ENCODE results near the gene UCP3.
"Not testable (repeated sequence)": the region's sequence is repeated elsewhere in the genome, so short reads cannot be mapped to it uniquely, and the experiment has no call there.

UCP3 gene

DNA sequence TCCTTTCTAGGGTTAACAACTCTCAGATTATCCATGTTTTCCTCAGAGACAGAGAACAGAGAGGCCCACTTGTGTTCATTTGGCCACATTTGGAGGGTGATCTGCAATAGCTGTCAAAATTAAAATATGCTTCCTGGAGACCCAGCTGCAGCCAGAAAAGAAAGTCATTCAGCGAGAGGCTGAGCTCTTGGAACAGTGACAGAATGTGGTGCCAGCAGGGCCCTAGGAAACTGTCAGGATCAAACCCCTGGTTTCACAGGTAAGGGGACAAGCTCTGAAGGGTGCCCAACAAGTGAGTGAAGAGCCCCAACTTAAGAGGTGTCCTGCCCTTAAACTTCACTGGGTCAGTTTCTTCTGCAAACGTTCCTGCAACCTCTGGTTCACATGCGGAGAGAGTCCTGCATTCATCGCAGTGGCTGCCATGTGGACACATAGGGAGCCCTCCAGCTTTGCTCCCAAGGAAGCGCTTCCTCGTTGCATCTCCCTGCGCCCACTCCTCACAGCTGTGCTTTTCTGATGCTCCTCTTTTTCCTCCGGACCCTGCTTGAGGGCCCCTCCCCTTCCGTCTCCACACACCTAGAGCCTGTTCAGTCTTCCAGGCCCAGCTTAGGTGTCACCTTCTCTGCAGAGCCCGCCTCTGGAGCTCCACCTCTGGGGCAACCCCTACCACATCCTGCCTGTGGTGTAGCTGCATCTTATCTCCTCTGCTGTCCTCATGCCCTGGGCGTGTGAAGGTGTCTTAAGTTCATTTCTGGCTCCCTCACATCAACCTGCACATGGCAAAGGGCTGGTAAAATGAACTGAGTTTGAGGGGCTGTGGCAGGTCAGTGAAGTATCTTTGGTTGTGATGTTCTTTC lies 3.9 kb downstream of the UCP3 start:
- DNase-seq: no peak
- in situ Hi-C loops (cut with HindIII; ENCODE audit: low pct_ligation_motif_present, low pct_unique_long_range_greater_than_20kb, low sequenced_read_pairs): no loop called here

DNA sequence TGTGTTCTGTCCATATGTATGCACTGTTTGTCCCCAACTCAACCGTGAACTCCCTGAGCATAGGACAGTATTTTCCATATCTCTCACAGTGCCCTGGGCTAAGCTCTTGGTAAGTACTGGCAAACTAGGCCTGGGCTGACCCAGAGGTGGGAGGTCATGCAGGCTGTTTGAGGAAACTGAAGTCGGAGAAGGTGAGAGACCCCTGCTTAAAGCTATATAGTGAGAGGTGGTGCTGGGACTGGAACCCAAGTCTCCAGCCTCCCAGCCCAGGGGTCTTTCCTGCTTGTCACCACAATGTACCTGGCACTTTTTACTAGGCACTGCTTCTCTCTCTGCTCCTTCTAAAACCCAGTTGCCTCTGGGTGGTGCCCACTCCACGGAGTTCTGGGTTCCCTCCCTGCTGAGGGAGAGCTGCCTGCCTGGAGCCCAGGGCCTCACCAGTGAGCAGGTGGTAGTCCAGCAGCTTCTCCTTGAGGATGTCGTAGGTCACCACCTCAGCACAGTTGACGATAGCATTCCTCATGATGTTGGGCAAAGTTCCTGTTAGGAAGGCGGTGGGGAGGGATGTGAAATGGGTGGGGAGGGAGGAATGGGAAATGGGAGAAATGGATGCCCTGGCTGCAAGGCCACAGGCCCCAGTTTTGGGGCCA lies 4.7 kb downstream of the UCP3 start:
- no peak for DNase-seq
- in situ Hi-C loops (cut with HindIII; ENCODE audit: low pct_ligation_motif_present, low pct_unique_long_range_greater_than_20kb, low sequenced_read_pairs): no loop called here

DNA sequence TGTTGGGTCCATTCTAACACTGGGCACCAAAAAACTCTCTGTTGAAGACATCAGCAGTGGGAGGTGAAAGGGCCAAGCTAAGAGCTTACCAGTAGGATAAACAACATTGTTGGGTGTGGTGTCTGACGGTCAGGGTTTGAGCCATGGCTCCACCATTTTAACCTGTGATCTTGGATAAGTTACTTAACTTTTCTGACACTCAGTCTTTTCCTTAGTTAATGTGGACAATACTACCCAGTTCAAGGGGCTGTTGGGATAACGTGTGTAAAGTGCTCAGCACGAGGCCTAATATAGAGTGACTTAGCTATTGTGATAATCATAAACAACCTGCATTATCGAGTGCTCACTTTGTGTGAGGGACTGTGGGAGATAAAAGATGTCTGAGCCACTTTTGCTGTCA lies 6.1 kb downstream of the UCP3 start:
- no peak for DNase-seq
- in situ Hi-C loops (cut with HindIII; ENCODE audit: low pct_ligation_motif_present, low pct_unique_long_range_greater_than_20kb, low sequenced_read_pairs): no loop called here

DNA sequence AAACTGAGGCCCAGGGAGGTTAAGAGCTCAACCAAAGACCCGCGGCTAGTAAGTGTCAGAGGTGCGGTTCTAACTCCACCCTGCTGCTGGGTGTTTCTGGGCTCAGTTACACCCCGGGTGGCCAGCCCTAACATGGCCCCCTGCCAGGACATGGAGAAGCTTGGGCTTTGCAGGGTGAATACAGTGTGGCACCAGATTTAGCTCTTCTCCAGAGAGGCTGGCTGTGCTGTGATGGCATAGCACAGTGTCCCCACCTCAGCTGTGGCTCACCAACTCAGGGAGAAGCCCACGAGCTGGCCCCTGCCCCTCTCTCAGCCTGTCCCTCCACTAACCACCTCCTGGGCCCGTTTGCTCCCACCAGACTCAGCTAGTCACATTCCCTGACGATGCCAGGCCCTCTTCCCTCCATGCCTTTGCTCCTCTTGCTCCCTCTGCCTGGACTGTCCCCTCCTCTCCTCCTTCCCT lies 7.0 kb downstream of the UCP3 start:
- DNase-seq: no peak
- in situ Hi-C loops (cut with HindIII; ENCODE audit: low pct_ligation_motif_present, low pct_unique_long_range_greater_than_20kb, low sequenced_read_pairs): no loop called here

DNA sequence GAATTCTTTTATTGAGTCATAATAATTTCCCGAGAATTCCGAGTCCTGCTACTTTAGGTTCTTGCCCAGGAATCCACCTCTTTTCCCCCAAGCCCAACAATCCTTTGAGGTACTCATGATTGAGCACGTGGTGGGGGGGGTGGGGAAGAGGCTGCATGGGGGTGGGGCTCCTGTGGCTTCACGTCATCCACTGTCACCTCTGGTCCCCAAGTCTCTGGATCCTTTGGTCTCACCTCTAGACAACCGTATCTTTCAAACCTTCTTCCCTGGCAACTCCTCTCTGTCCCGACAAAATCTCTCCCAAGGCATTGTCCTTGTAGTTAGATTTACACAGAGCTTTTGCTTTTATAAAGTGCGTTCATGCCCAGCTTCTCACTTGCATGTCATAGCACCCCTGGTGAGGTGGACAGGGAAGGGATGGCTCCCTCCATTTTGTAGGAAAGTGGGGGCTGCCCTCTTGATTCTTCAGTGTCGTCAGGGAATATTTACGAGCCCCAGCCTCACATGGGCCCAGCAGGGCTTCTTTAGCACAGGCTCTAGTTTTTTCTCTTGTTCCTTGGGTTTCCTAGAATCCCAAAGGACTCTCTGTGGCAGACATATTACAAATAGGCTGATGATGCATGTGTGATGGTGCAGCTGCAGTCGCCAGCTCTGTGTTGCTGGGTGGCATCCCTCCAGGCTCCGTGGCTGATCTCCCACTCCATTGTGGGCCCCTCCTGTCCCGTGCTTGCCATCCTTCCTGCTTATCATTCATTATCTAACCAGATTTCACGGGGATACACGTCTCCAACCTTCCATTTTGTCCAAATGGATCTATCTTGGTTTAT lies 8.4 kb downstream of the UCP3 start:
- no peak for DNase-seq
- in situ Hi-C loops (cut with HindIII; ENCODE audit: low pct_ligation_motif_present, low pct_unique_long_range_greater_than_20kb, low sequenced_read_pairs): no loop called here

DNA sequence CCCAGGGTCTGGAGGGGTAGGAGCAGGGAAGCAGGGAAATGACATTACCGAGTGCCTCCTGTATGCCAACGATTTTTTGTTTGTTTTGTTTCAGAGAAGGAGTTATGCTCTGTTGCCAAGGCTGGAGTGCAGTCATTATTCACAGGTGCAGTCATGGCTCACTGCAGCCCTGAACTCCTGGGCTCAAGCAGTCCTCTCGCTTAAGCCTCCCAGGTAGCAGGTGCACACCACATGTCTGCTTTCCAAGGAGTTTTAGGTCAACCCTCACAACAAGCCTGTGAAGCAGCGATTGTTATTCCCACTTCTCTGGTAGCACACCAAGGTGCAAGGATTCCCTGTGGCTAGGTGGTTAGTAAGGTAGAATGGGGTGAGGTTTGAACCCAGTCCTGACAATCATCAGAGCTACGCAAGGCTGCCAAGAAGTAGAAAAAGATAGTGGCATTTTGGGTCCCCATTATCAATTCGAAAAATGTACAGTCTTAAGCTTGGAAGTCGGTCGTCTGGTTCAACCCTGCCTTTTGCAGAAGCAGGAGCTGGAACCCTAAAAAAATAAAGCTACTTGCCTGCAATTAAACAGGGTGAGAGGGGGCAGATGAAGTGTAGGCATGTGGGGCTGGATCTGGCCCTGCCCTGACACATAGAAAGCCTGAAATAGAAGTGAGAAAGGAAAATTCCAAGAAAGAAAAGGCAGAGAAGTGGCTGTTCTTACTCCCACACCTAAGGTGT lies 9.1 kb downstream of the UCP3 start:
- in situ Hi-C loops (cut with HindIII; ENCODE audit: low pct_ligation_motif_present, low pct_unique_long_range_greater_than_20kb, low sequenced_read_pairs): no loop called here
- DNase-seq: peak; percentile 37

DNA sequence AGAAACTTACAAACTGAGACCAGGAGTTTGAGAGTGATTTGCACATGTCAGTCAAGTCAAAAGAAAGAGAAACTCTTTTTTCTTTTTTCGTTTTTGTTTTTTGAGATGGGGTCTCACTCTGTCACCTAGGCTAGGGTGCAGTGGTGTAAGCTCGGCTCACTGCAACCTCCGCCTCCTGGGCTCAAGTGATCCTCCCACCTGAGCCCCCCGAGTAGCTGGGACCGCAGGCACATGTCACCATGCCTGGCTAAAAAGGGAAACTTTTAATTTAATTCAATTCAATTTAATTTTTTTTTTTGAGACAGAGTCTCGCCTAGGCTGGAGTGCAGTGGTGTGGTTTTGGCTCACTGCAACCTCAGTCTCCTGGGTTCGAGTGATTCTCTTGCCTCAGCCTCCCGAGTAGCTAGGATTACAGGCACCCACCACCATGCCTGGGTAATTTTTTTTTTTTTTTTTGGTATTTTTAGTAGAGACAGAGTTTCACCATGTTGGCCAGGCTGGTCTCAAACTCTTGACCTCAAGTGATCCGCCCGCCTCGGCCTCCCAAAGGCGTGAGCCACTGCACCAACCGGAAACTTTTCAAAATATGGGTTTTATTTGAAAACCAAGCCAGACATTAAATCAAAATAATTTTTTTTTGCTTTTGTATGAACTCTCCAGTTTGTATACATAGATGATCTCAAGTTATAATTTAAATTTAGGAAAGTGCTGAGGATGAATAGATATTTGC lies 9.9 kb downstream of the UCP3 start:
- DNase-seq: no peak
- in situ Hi-C loops (cut with HindIII; ENCODE audit: low pct_ligation_motif_present, low pct_unique_long_range_greater_than_20kb, low sequenced_read_pairs): no loop called here

DNA sequence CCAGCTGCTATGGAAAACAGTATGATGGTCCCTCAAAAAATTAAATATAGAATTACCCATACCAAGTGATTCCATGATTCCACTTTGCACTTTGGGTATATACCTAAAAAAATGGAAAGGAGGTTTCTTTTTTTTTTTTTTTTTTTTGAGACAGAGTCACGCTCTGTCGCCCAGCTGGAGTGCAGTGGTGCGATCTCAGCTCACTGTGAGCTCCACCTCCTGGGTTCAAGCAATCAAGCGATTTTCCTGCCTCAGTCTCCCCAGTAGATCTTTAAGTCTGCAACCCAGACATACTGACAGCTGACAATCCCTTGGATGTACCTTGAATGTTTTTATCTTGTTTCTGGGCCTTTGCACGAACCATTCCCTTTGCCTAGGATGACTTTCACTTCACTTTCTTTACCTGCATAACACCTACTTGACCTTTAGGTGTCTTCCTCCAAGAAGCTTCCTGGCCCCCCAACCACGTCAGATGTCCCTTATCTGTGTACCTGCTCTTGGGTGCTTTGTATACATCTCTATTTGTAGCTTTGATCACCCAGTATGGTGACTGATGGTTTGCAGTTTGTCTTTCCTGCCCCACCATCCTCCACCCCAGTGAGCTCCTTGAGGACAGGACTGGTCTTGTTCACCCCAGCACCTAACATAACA lies 11.6 kb downstream of the UCP3 start:
- no peak for DNase-seq
- in situ Hi-C loops (cut with HindIII; ENCODE audit: low pct_ligation_motif_present, low pct_unique_long_range_greater_than_20kb, low sequenced_read_pairs): no loop called here

DNA sequence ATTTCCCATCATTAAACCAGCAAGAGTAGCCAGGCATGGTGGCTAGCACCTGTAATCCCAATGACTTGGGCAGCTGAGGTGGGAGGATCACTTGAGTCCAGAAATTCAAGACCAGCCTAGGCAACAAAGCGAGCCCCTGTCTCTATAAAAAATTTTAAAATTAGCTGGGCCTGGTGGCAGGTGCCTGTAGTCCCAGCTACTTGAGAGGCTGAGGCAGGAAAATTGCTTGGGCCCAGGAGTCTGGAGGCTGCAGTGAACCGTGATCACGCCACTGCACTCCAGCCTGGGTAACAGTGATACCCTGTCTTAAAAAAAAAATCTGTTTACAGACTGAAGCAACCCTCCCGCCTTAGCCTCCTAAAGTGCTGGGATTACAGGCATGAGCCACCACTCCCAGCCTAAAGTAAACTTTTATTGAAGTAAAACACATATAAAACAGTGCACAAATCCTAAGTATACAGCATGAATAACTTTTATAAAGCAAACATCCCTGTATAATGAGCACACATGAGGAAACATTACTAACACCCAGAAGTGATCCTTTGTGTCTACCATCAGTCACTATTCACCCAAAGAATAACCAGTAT lies 12.6 kb downstream of the UCP3 start:
- in situ Hi-C loops (cut with HindIII; ENCODE audit: low pct_ligation_motif_present, low pct_unique_long_range_greater_than_20kb, low sequenced_read_pairs): no loop called here
- DNase-seq: no peak

DNA sequence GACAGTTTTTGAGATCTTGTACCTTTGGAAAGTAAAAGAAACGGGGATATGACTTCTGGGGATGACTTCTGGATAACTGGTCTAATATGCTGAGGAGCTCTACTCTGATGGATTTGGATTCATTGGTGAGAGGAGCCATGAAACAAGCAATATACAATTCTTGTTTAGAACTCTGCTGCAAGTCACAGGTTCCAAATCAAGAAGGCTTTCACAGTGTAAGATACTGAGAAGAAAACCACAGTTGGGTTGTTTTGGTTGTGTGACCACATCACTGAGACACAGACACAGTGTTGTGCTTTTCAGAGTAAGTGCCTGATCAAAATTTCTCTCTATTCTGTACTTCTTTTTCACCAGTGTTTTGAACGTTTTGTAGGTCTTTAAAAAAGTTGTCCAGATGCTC lies 13.2 kb downstream of the UCP3 start:
- in situ Hi-C loops (cut with HindIII; ENCODE audit: low pct_ligation_motif_present, low pct_unique_long_range_greater_than_20kb, low sequenced_read_pairs): no loop called here
- no peak for DNase-seq

DNA sequence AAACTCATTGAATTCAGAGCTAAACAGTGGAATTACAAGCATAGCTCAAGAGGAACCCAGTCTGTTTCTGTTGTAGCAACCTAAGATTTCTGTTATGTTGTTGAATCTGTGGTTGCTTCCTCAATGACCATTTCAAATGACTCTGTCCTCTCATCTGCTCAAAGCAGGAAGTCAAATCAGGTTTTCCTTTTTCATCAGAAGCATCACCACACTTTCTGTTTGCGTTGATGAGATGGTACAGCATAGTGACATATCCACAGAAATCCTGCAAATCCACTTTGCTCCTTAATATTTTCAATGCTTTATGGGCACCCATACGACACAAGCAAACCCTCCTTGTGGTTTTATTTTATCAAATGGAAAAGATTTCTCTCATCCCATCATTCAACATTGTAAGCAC lies 13.6 kb downstream of the UCP3 start:
- DNase-seq: no peak
- in situ Hi-C loops (cut with HindIII; ENCODE audit: low pct_ligation_motif_present, low pct_unique_long_range_greater_than_20kb, low sequenced_read_pairs): no loop called here

DNA sequence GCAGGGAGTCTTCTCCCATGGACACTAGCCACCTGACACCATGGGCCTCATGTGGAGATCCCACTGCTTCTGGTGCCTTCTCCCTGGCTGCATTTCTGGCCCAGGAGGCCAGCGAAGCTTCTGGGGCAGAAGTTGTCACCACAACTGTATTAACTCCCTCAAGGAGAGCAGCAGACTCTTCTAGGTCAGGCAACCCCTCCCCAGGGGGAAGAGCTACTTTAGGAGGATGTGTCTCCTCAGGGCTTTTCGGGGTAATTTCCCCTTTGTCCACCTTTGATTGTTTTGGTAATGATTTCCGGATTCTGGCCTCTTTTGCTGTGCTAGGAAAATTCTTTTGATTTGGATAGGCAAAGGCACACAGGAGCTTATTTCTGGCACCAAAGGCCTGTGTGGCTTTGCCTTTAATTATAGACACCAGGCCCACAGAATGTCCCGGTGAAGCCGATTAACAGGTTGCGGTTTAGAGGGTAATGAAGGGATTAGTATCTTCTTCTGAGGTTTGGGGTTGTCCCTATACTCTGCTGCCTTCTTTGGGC lies 17.3 kb downstream of the UCP3 start:
- in situ Hi-C loops (cut with HindIII; ENCODE audit: low pct_ligation_motif_present, low pct_unique_long_range_greater_than_20kb, low sequenced_read_pairs): no loop called here
- no peak for DNase-seq

DNA sequence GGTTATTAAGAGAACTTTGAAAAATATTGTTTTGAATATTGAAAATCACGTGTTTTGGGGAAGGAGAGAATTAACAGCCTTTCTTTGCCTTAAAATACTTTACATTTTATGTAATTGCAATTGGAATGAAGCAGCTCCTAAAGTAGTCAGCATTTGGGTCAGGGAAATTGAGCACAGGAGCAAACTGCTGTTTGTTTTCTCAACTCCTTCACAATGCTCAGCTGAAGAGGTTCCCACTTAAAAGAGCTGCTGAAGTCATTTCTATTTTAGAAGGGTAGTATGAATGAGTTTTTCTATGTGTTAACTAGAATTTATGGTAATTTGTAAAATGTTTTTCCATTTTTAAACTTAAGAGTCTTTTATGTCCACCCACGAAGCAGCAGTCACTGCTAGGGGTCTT lies 18.2 kb downstream of the UCP3 start:
- DNase-seq: no peak
- in situ Hi-C loops (cut with HindIII; ENCODE audit: low pct_ligation_motif_present, low pct_unique_long_range_greater_than_20kb, low sequenced_read_pairs): no loop called here

DNA sequence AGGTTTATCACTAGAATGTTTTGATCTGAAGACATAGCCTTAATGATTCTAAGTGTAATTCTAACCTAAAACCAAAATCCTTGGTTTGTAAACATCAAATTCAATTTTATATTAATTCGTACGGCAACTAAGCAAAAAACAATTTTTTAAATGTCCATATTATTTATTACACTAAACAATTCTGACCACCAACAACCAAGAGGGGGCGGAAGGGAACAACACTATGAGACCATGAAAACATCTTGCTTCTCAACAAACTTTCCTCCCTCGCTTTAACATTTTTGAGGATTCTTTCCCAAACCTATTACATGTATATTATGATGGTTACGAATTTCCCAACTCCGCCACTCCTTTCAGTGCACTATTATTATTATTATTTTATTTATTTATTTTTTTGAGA lies 19.7 kb downstream of the UCP3 start:
- in situ Hi-C loops (cut with HindIII; ENCODE audit: low pct_ligation_motif_present, low pct_unique_long_range_greater_than_20kb, low sequenced_read_pairs): no loop called here
- no peak for DNase-seq

DNA sequence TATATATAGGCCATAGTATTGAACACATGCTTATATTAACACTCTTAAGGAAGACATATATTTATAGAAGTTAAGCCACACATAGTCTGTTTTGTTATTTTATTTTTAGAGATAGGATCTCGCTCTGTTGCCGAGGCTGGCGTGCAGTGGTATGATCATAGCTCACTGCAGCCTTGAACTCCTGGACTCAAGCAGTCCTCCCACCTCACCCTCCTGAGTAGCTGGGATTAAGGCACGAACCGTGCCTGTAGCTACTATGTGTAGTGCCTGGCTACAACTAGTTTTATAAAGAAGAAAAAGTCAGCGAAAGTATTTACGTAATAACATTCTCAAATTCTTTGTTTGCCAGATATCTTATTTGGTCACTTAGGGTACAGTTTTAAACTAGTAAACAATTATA lies 20.7 kb downstream of the UCP3 start:
- DNase-seq: no peak
- in situ Hi-C loops (cut with HindIII; ENCODE audit: low pct_ligation_motif_present, low pct_unique_long_range_greater_than_20kb, low sequenced_read_pairs): no loop called here

DNA sequence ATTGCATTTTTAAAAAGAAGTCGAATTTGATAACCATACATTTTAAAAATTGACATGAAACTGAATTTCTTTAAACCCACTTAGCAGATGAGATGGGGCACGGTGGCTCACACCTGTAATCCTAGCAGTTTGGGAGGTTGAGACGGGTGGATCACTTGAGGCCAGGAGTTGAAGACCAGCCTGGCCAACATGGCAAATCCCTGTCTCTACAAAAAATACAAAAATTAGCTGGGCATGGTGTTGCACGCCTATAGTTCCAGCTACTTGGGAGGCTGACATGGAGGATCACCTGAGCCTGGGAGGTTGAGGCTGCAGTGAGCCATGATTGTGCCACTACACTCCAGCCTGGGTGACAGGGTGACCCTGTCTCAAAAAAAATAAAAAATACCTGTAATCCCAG lies 23.2 kb downstream of the UCP3 start:
- DNase-seq; in situ Hi-C loops (cut with HindIII; ENCODE audit: low pct_ligation_motif_present, low pct_unique_long_range_greater_than_20kb, low sequenced_read_pairs): not testable (repeated sequence)
